Epithelial cell of umbilical artery (primary cell): ENCODE measurements around the gene CACNA2D4. TPM values are rescaled to one million over a fixed set of nuclear protein-coding genes. Genes with fewer than 3 reads are reported as not detected.

Experiments used
- total RNA-seq: library from RNA; depleted of rRNA; stranded (reverse); fragments of >200 nt; gene quantifications from 2 replicates; pipeline ENCODE4 v1.2.3, GENCODE V29; 2014

The CACNA2D4 gene
- total RNA-seq: 1.1 TPM in 1 of 2 replicates, not detected in the other

GRCh38 chr12:1918081-1918883 lies at the start of gene CACNA2D4:
Gene CACNA2D4, minus strand, starts transcription at chr12:1918652. Its CDS starts 179 bp downstream, at chr12:1918473.

DNA sequence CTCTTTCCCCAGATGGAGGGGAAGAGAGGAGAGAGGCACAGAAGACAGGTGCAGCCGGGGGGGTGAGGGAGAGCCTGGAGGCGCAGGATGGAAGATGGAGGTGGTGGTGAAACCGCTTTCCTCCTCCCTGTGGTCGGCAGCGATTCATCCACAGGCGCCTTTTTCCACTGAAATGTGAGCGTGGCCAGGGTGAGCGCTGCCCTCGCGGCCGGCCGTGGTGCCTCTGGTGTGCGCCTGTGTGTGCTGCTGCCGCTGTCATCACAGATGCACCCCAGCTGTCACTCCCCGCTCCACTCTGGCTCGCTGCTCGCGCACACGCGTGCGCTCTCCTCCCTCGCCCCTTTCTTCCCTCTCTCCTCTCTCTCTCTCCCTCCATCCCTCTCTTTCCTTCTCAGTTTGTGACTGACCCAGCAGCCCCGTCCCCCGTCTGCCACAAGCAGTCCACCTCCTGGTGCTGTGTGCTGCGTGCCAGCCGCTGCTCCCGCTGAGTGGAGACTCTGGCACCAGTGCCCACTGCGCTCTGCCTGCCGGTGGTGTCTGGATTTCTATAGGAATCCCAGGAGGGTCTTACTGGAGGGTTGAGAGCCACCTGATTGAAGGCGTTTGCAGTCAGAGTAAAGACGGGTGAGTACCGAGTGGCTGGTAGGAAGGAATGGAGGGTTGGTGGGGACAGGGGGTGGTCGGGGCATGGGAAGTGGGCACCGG lies 98.1 kb downstream of the CACNA2D4 start, which contains the start of gene LRTM2:
TSS of gene LRTM2 (plus strand) at position 375 of the 705 bp plus-strand sequence. CDS start 7,584 bp downstream, outside the sequence.

Other genes starting within 250 kb of the CACNA2D4 start
- 33.1 and 50.3 TPM in 2 replicates for gene ADIPOR2, start 227.6 kb downstream of the CACNA2D4 start, total RNA-seq
- gene LRTM2, start 98.1 kb downstream of the CACNA2D4 start, total RNA-seq: not detected in 2 replicates
- gene DCP1B, start 85.8 kb upstream of the CACNA2D4 start, total RNA-seq: 6.2 and 11.1 TPM in 2 replicates
- gene CACNA1C, start 134.3 kb upstream of the CACNA2D4 start, total RNA-seq: under 0.01 TPM in 1 of 2 replicates, not detected in the other